Right lobe of liver (tissue), 6 donors: Measurements from ENCODE around the gene TRPC4AP. TPM values are rescaled to one million over a fixed set of nuclear protein-coding genes. Genes with fewer than 3 reads are reported as not detected.

ENCODE experiments used
- ATAC-seq, 4 donors: fragments of 200-7000 bp; cut with Tn5 transposase; one replicate each; pipeline ENCODE4 v1.9.1; 2020; ENCODE audit warnings: mild to moderate bottlenecking in 4 of 4, moderate library complexity in 4 of 4
- DNase-seq, 3 donors: peaks; one replicate each; pipeline ENCODE4 v3.0.0-alpha.2; 2020
- H3K27ac ChIP-seq, 3 donors: fragments of 200-600 bp; one replicate each; pipeline ENCODE4 v1.8.0; 2022
- H3K27me3 ChIP-seq, 2 donors: fragments of 200-600 bp; one replicate each; pipeline ENCODE4 v1.8.0; 2022
- H3K36me3 ChIP-seq, 4 donors: fragments of 200-600 bp; sonication (generic) in 1 of 4; one replicate each; pipeline versions ENCODE4 v1.5.1 to v1.8.0; 2017 to 2022; ENCODE audit warnings: control low read depth in 1 of 4
- H3K4me1 ChIP-seq, 4 donors: fragments of 200-600 bp; sonication (generic) in 1 of 4; one replicate each; pipeline versions ENCODE4 v1.5.1 to v1.8.0; 2017 to 2022; ENCODE audit warnings: control low read depth in 1 of 4
- H3K4me3 ChIP-seq, 3 donors: fragments of 200-600 bp; one replicate each; pipeline ENCODE4 v1.8.0; 2022
- H3K9me3 ChIP-seq, 4 donors: fragments of 200-600 bp; sonication (generic) in 1 of 4; one replicate each; pipeline versions ENCODE4 v1.5.1 to v1.8.0; 2017 to 2022; ENCODE audit warnings: control low read depth in 1 of 4
- POLR2A ChIP-seq: fragments of 450-650 bp; IDR thresholded peaks from one replicate; pipeline ENCODE4 v1.6.1; 2017; ENCODE audit warnings: antibody characterized with exemption, mild to moderate bottlenecking
- WGBS: methylation state at CpG from one replicate; pipeline ENCODE4 v1.1.6; 2018; ENCODE audit warnings: low coverage, low lambda C conversion rate; ENCODE audit not compliant: insufficient coverage; ENCODE audit errors: missing lambda C conversion rate; 5-methylcytosine and 5-hydroxymethylcytosine counted together
- intact Hi-C, 2 donors: fragments of 100-400 bp; cut with DNase I; formaldehyde crosslinking; loops; one replicate each; pipeline versions ENCODE4 v1.11.2 to v1.14.1; 2022
- total RNA-seq, 6 experiments: library from RNA; depleted of rRNA in 2 of 6; stranded (reverse); fragments of >200 nt in 2 of 6; fragmentation: NEBNext Ultra II Directional in 3 of 6; extraction: Animal tissue kit (Norgen Biotek cat#: 25700) in 3 of 6; gene quantifications; one replicate each; pipeline versions ENCODE4 v1.1.0 to v1.2.4, GENCODE V29; 2016 to 2023
- TF ChIP-seq, protein P1 (sequence below), 4 donors: fragments of 200-600 bp in 3 of 4; fragments of 450-650 bp in 1 of 4; IDR thresholded peaks; one replicate each; pipeline versions ENCODE4 v1.5.1 to v1.8.0; 2016 to 2022; ENCODE audit warnings: antibody characterized with exemption in 4 of 4, mild to moderate bottlenecking in 2 of 4
- donor health status: DM: no; HTN: yes; CAD: no.
- donor health status: DM: no; HTN: no; CAD: no.
- donor health status: DM: no; HTN: no; CAD: no.
- donor health status: DM: no; HTN: yes; CAD: no.
- donor health status: DM: no; HTN: yes; CAD: no.

The TRPC4AP gene
- total RNA-seq, 6 experiments from 2014 or later, result 27.6 to 39.3 (median 34.6) TPM

DNA sequence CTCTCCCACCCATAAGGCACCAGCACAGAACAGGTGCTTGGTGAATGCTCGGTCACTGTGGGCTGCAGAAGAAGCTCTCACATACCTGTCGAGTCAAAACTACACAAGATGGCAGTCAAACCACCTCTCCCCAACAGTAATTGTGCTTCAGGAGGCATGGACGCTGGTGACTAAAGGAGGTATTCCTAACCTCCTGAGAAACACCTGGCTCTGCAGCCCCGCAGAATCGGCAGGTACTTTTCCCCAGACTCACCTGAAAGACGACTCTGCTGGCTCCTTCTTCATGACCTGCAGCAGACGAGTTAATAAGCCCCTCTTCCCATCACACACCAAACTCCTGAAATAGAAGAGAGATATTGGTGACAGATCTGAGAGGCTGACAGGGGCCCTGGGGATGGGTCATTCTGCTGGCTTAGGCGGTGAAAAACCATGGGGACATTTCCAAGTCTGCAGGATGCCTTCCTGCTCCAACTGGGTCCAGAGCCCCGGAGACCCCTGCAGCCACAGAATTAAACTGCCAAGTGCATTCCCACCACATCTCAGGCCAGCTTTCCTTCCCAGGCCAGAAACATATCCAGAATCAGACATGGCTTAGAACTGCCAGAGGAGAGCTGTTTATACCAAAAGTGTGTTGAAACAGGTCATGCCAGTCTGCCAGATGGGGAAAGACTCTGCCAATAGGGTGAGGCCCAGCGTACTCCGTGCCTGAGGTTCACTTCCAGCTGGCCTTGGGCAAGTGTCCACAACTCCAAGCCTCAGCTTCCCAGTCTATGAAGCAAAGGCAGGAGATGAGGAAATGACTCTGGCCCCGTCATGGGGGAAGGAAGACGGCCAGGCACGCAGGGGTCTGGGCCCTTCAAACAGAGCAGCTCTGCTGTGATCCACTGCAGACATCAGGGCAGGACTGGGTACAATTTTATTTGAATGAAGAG, 83.9 kb downstream of the TRPC4AP start:
- peaks cover 0 to 61% (median 40%) of the 10 kb centered on the region in 4 donors for H3K36me3 ChIP-seq
- H3K4me3 ChIP-seq, result no peak overlapping the region

DNA sequence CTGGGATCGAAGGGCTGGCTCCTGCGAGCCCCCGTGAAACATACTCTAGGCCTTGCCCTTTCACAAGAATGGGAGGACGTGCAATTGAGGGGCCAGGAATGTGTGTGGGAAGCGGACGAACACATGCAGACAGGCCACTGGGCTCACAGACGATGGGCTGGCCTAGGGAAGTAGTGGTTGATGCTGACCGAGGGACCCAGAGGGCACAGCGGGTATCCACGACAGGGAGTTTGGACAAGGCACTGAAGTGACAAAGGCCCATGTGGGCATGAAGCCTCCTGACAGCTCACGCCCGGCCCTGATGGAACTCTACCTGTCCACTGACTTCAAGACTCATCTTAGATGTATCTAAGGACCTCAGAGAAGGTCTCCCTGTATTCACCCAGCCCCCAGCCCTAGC, 84.7 kb downstream of the TRPC4AP start:
- H3K4me1 ChIP-seq, result peaks cover 0 to 48% (median 20%) of the 10 kb centered on the region in 4 donors
- intact Hi-C loops, result no loop called here
- TF ChIP-seq POLR2A, result no peak
- TF ChIP-seq, protein P1, sequence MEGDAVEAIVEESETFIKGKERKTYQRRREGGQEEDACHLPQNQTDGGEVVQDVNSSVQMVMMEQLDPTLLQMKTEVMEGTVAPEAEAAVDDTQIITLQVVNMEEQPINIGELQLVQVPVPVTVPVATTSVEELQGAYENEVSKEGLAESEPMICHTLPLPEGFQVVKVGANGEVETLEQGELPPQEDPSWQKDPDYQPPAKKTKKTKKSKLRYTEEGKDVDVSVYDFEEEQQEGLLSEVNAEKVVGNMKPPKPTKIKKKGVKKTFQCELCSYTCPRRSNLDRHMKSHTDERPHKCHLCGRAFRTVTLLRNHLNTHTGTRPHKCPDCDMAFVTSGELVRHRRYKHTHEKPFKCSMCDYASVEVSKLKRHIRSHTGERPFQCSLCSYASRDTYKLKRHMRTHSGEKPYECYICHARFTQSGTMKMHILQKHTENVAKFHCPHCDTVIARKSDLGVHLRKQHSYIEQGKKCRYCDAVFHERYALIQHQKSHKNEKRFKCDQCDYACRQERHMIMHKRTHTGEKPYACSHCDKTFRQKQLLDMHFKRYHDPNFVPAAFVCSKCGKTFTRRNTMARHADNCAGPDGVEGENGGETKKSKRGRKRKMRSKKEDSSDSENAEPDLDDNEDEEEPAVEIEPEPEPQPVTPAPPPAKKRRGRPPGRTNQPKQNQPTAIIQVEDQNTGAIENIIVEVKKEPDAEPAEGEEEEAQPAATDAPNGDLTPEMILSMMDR (IDR thresholded peaks at IDR 0.05), result no peak

More for the DNA sequence above, 83.9 kb downstream of the TRPC4AP start:
- 28% methylated on average over 7 of the region's 14 CpGs for WGBS
- TF ChIP-seq, protein P1 (IDR thresholded peaks at IDR 0.05), result no peak
- TF ChIP-seq POLR2A, result no peak
- peak; percentile 82 to 91 (median 85) for ATAC-seq
- Histone ChIP-seq H3K27me3 (no peaks in the 10 kb centered on the region), H3K4me1 (peaks cover 0 to 49% (median 18%) of the 10 kb centered on the region in 4 donors), H3K27ac (peak overlapping the region; percentile 23 to 74 (median 49)), H3K9me3 (no peaks in the 10 kb centered on the region)
- intact Hi-C loops, result no loop called here
- DNase-seq, result peak; percentile 80 to 93 (median 89)

DNA sequence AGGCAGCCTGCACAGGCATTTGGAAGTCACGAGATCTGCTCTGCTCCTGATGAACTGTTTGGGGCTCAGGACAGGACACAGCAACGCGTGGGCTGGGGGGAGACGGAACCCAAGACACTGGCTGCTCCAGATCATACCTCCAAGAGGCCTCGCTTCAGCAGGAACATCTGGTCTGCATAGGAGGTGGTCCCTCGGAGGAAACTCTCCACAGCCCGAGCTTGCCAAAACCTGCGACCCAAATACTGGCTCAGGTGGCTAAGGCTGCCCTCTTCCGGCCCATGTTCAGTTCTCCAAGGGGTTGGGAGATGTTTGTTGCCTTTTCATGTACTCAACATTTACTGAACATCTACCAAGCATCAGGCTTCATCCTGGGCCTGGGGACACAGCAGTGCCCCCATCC, 85.2 kb downstream of the TRPC4AP start:
- DNase-seq, result peak in 2 of 3 donors; percentile 22 to 28
- no peak for TF ChIP-seq POLR2A
- TF ChIP-seq, protein P1 (IDR thresholded peaks at IDR 0.05), result no peak
- 77% methylated on average over 6 of the region's 9 CpGs for WGBS
- peaks cover 0 to 43% (median 22%) of the 10 kb centered on the region in 4 donors for H3K4me1 ChIP-seq
- intact Hi-C loops, result no loop called here
- peaks cover 0 to 69% (median 47%) of the 10 kb centered on the region in 4 donors for H3K36me3 ChIP-seq
- no peaks in the 10 kb centered on the region for H3K9me3 ChIP-seq
- H3K4me3 ChIP-seq, result no peak overlapping the region
- no peak overlapping the region for H3K27ac ChIP-seq
- H3K27me3 ChIP-seq, result no peaks in the 10 kb centered on the region
- no peak for ATAC-seq

More for the DNA sequence above, 84.7 kb downstream of the TRPC4AP start:
- no peak for ATAC-seq
- no peak overlapping the region for H3K4me3 ChIP-seq
- peak overlapping the region in 1 of 3 donors; percentile 54 for H3K27ac ChIP-seq
- no peaks in the 10 kb centered on the region for H3K9me3 ChIP-seq
- peak in 1 of 3 donors; percentile 46 for DNase-seq
- no peaks in the 10 kb centered on the region for H3K27me3 ChIP-seq
- 95% methylated on average over 8 of the region's 12 CpGs for WGBS
- H3K36me3 ChIP-seq, result peaks cover 0 to 69% (median 46%) of the 10 kb centered on the region in 4 donors

- ATAC-seq (no peak), DNase-seq (peak in 2 of 3 donors; percentile 35 to 36)
- Histone ChIP-seq H3K27me3 (no peaks in the 10 kb centered on the region), H3K4me3 (no peak overlapping the region), H3K36me3 (peaks cover 0 to 72% (median 48%) of the 10 kb centered on the region in 4 donors), H3K4me1 (peaks cover 0 to 38% (median 20%) of the 10 kb centered on the region in 4 donors), H3K27ac (no peak overlapping the region), H3K9me3 (no peaks in the 10 kb centered on the region)
- intact Hi-C loops, result no loop called here
- 83% methylated on average over 2 of the region's 4 CpGs for WGBS
- no peak for TF ChIP-seq POLR2A
- TF ChIP-seq, protein P1 (IDR thresholded peaks at IDR 0.05), result no peak
Measured at GRCh38 chr20:35006531-35006971, 86.1 kb downstream of the TRPC4AP start.
